ENCODE measurements around the gene ZNF17. TPM values are rescaled to one million over a fixed set of nuclear protein-coding genes. Genes with fewer than 3 reads are reported as not detected.
"Not testable (repeated sequence)": the region's sequence is repeated elsewhere in the genome, so short reads cannot be mapped to it uniquely, and the experiment has no call there.

ZNF17 gene
- 10 to 100 TPM in 1 of 2 donors, 1 to 10 TPM in 1; 8.3 to 12.0 TPM for total RNA-seq

DNA sequence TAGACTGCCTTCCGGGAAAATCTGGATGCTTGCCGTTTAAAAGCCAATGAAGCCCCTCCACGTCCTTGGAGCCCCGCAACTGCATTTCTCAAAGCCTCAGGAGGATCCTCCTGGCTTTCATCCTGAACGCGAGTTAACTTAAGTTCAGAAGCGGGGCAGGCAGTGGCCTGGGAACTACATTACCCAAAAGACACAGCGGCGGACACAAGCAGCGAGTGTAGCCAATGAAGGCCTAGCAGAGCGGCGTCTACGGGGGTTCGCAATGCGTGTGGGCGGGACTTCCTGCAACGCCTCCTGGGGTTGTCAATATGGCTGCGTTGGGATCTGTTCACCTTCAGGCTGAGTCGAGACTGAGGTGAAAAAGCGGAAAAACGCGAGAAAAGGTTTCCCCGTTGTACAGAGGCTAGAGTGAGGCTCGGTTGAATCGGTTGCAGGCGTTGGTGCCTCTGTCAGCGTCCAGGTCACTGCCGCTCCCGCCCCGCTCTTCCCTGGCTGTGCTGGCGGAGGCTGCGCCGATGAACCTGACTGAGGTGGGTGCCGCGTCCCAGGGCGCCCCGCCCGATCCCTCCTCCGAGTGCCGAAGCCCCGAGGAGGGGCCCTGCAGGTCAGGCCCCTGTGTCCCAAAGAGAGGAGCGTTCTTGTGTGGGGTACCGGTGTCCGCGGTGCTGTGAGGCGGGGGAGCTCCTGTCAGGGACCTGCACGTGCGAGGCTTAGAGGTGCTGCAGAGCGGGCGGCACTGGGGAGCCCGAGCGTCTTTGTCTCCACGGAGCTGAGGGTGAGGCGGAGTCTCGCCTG is at the start of gene ZNF17:
Gene ZNF17 (plus strand): TSS at position 285 of the 795 bp plus-strand sequence. CDS start 2,455 bp downstream, outside the sequence.
- H3K27ac Mint-ChIP-seq, result peak within 1 kb of the TSS; percentile 69
- H3K36me3 Mint-ChIP-seq (ENCODE audit: low read depth), result peaks cover 41% of the 10 kb centered on the region
- no peaks in the 10 kb centered on the region for H3K27me3 Mint-ChIP-seq
- peaks cover 23% of the 10 kb centered on the region for H3K4me1 Mint-ChIP-seq
- ATAC-seq (replicated peaks), result peak; percentile 100
- H3K9me3 Mint-ChIP-seq, result peaks cover 10% of the 10 kb centered on the region
- peak within 1 kb of the TSS; percentile 88 for H3K4me3 Mint-ChIP-seq

DNA sequence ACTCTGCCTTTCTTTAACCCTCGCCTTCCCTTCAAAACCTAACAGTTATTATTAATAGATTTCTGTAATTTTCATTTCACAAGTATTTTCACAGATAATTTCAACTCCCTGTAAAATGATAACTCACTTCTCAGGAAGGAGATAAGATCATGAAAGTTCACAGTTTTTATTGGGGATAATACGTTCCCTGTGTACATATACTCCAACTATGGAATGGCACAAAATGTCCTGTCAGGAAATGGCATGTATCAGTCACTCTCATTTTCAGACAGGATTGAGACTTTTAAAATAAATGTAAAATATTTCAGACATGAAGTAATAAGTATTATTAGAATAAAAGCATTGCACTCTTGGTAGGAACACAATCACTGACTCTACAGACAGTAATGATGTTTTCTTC is 48.5 kb upstream of the ZNF17 start:
- Mint-ChIP-seq H3K36me3 (ENCODE audit: low read depth) (peaks cover 22% of the 10 kb centered on the region), H3K4me1 (peaks cover 18% of the 10 kb centered on the region), H3K27ac (peak overlapping the region; percentile 96), H3K27me3 (no peaks in the 10 kb centered on the region), H3K9me3 (peaks cover 11% of the 10 kb centered on the region), H3K4me3 (peak overlapping the region; percentile 82)
- ATAC-seq (replicated peaks), result no peak

DNA sequence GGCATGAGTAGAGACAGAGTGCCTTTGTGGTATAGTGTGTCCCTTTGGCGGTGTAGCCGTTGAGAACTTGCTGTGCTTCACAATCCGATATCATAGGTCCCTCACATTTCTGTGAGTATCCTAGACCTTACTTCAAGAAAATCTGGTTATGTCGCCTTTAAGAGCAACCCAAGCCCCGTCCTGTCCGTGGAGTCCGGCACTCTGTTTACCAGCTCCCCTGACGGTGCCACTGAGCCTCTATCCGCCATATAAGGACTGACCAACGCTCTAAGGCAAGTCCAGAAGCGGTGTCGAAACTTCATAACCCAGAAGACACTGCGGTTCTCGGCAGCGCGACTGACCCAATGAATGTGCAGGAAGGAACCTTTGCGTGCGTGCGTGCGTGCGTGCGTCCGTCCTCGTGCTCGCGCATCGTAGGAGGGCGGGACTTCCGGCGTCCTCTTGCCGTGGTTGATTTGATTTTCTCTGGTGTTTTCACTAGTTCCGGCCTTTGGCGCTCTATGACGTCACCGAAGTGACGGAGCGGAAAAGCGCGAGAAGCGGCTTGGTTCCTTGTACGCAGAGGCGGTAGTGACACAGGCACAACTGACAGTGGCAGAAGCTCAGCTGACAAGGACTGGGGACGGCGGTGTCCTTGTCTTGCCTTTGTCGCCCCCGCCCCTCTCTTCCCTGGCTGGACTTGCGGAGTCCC is 47.8 kb upstream of the ZNF17 start, which contains the start of the genes TRAPPC2B and ZNF547:
Gene TRAPPC2B (plus strand): TSS at position 555 of the 691 bp plus-strand sequence. CDS start 1,283 bp downstream, outside the sequence.
Gene ZNF547 (plus strand): TSS at position 555 of the 691 bp plus-strand sequence. CDS start 5,005 bp downstream, outside the sequence.
- Mint-ChIP-seq H3K4me1 (peaks cover 18% of the 10 kb centered on the region), H3K36me3 (ENCODE audit: low read depth) (peaks cover 22% of the 10 kb centered on the region), H3K9me3 (peaks cover 11% of the 10 kb centered on the region), H3K27me3 (no peaks in the 10 kb centered on the region), H3K4me3 (peak within 1 kb of the TSS; percentile 82), H3K27ac (peak within 1 kb of the TSS; percentile 96)
- ATAC-seq (replicated peaks), result peak; percentile 97

DNA sequence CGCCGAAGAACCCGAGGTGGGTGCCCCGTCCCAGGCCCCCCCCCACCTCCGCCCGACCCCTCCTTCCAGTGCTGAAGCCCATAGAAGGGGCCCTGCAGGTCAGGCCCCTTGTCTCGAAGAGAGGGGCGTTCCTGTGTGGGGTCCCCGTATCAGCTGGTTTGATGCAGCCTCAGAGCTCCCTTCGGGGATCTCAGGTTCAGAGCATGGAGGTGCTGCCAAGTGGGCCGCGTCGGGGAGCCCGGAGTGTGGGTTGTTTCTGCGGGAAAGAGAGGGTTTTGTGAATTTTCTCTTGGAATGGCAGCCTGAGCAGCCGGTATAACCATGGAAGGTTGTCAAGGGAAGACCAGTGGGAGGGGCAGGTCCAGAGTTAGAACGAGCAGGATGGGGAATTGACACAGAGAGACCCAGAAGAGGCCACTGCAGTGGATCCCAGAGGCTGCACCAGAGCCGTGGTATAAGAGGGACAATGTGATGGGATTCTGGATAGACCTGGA is 47.2 kb upstream of the ZNF17 start:
- Mint-ChIP-seq H3K27me3 (no peaks in the 10 kb centered on the region), H3K4me1 (peaks cover 18% of the 10 kb centered on the region), H3K36me3 (ENCODE audit: low read depth) (peaks cover 16% of the 10 kb centered on the region), H3K9me3 (peaks cover 9% of the 10 kb centered on the region), H3K4me3 (peak overlapping the region; percentile 82), H3K27ac (peak overlapping the region; percentile 96)
- ATAC-seq (replicated peaks), result peak; percentile 5

DNA sequence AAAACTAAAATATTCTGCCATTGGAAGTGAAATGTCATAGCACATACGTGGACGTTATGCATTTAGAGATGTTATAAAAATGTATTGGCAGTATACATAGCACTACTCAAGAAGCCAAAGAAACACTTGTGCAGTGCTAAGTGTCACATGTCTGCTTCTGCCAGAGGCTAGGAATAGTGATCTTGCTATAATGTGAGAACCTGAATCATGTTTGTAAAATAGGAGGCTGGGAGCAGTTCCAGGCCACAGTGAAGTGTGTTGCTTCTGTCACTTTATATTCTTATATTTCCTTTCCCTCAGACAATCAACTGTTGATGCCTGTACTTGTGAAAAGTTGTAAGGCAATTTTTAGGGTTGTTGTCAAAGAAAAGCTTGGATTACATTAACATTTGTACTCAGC is 44.2 kb upstream of the ZNF17 start:
- Mint-ChIP-seq H3K27ac (no peak overlapping the region), H3K4me3 (no peak overlapping the region), H3K4me1 (peaks cover 18% of the 10 kb centered on the region), H3K27me3 (no peaks in the 10 kb centered on the region), H3K36me3 (ENCODE audit: low read depth) (peaks cover 37% of the 10 kb centered on the region), H3K9me3 (peaks cover 9% of the 10 kb centered on the region)
- no peak for ATAC-seq (replicated peaks)

DNA sequence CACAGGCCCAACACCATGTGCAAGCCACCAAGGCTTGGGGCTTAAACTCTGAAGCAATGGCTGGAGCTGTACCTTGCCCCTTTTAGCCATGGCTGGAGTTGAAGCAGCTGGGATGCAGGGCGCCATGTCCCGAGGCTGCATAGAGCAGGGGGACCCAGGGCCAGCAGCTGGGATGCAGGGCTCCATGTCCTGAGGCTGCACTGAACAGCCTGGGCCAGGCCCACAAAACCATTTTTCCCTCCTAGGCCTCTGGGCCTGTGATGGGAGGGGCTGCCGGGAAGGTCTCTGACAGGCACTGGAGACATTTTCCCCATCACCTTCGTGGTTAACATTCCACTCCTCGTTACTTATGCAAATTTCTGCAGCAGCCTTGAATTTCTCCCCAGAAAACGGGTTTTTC is 36.8 kb upstream of the ZNF17 start:
- no peak overlapping the region for H3K27ac Mint-ChIP-seq
- no peak for ATAC-seq (replicated peaks)
- H3K27me3 Mint-ChIP-seq, result no peaks in the 10 kb centered on the region
- H3K4me1 Mint-ChIP-seq, result no peaks in the 10 kb centered on the region
- peaks cover 28% of the 10 kb centered on the region for H3K9me3 Mint-ChIP-seq
- H3K4me3 Mint-ChIP-seq, result no peak overlapping the region
- peaks cover 90% of the 10 kb centered on the region for H3K36me3 Mint-ChIP-seq (ENCODE audit: low read depth)

DNA sequence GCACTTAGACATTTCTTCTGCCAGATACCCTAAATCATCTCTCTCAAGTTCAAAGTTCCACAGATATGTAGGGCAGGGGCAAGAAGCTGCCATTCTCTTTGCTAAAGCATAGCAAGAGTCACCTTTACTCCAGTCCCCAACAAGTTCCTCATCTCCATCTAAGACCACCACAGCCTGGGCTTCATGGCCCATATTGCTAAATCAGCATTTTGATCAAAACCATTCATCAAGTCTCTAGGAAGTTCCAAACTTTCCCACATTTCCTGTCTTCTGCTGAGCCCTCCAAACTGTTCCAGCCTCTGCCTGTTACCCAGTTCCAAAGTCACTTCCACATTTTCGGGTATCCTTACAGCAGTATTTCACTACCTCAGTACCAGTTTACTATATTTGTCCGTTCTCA is 36.3 kb upstream of the ZNF17 start:
- not testable (repeated sequence) for H3K27ac Mint-ChIP-seq; H3K27me3 Mint-ChIP-seq; H3K4me1 Mint-ChIP-seq; ATAC-seq (replicated peaks); H3K4me3 Mint-ChIP-seq
- Mint-ChIP-seq H3K36me3 (ENCODE audit: low read depth) (peaks cover 90% of the 10 kb centered on the region), H3K9me3 (peaks cover 32% of the 10 kb centered on the region)

DNA sequence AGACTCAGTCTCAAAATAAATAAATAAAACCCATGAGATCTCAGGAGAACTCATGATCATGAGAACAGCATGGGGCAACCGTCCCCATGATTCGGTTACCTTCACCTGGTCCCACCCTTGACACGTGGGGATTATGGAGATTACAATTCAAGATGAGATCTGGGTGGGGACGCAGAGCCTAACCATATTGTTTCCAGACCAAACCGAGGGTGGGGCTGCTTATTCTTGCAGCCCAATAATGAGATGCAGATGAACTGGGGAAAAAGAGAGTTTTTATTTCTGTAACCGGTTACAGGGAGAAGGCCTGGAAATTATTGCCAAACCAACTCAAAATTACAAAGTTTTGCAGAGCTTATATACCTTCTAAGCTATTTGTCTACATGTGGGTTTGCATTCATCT is 34.8 kb upstream of the ZNF17 start:
- Mint-ChIP-seq H3K36me3 (ENCODE audit: low read depth) (peaks cover 78% of the 10 kb centered on the region), H3K4me1 (no peaks in the 10 kb centered on the region), H3K27me3 (no peaks in the 10 kb centered on the region), H3K4me3 (no peak overlapping the region), H3K9me3 (peaks cover 39% of the 10 kb centered on the region), H3K27ac (no peak overlapping the region)
- no peak for ATAC-seq (replicated peaks)

DNA sequence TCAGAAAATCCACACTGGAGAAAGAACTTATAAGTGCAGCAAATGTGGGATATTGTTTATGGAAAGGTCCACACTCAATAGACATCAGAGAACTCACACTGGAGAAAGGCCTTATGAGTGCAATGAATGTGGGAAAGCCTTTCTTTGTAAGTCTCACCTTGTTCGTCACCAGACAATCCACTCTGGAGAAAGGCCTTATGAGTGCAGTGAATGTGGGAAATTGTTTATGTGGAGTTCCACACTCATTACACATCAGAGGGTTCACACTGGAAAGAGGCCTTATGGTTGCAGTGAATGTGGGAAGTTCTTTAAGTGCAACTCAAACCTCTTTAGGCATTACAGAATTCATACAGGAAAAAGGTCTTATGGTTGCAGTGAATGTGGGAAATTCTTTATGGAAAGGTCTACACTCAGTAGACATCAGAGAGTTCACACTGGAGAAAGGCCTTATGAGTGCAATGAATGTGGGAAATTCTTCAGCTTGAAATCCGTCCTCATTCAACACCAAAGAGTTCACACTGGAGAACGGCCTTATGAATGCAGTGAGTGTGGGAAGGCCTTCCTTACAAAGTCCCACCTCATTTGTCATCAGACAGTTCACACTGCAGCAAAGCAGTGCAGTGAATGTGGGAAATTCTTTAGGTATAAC is 33.3 kb upstream of the ZNF17 start:
- Mint-ChIP-seq H3K9me3 (peaks cover 32% of the 10 kb centered on the region), H3K4me1 (no peaks in the 10 kb centered on the region), H3K36me3 (ENCODE audit: low read depth) (peaks cover 63% of the 10 kb centered on the region), H3K4me3 (no peak overlapping the region), H3K27ac (no peak overlapping the region), H3K27me3 (no peaks in the 10 kb centered on the region)
- ATAC-seq (replicated peaks), result no peak

DNA sequence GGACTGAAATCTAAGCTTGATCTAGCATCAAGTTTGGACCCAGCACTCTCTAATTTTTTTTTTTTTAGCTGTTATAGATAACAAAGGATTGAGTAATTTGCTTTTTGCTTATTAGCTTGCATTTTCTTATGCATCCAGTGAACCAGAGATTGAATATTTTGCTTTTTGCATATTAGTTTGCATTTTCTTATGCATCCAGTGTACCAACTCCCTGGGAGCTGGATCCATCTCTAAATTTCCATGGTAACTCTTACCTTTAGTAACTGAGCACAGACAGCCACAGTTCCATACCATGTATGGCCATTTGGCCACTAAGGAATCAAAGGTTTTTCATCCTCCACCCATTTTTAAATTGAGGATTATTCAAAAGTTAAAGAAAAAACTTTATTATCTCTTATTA is 30.0 kb upstream of the ZNF17 start:
- H3K4me1 Mint-ChIP-seq, result no peaks in the 10 kb centered on the region
- H3K9me3 Mint-ChIP-seq, result peaks cover 24% of the 10 kb centered on the region
- no peaks in the 10 kb centered on the region for H3K27me3 Mint-ChIP-seq
- no peak overlapping the region for H3K27ac Mint-ChIP-seq
- peaks cover 30% of the 10 kb centered on the region for H3K36me3 Mint-ChIP-seq (ENCODE audit: low read depth)
- no peak for ATAC-seq (replicated peaks)
- H3K4me3 Mint-ChIP-seq, result no peak overlapping the region

DNA sequence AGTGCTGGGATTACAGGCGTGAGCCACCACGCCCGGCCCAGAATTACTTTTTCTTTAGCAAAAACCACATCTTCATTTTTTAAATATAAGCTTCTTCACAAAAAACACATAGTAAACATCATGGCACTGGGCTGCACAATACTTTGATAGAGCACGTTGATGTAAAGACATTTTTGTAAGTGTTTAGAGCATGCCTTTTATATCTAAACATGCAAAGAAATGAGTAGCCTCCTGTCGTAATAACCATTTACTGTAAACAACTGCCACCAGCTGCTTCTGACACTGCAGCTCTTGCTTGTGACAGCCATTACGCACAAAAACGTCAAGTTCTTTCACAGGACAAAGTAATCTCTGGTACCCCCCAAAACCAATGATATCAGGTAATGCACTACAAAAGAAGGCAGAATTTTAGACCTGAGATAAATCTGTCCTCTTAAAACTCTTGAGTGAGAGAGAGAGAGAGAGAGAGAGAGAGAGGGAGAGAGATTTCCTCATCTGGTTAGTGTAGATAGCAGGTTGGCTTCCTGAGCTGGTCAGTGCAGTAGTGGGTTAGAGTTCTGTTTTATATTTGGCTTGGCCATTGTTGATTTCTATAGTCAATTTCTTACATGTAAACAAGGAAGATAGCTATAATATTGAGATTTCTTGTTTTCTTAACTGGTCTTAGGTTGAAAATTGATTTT is 28.0 kb upstream of the ZNF17 start:
- Mint-ChIP-seq H3K4me3 (no peak overlapping the region), H3K9me3 (peaks cover 14% of the 10 kb centered on the region), H3K27me3 (no peaks in the 10 kb centered on the region), H3K4me1 (no peaks in the 10 kb centered on the region), H3K36me3 (ENCODE audit: low read depth) (peaks cover 10% of the 10 kb centered on the region), H3K27ac (no peak overlapping the region)
- ATAC-seq (replicated peaks), result no peak

DNA sequence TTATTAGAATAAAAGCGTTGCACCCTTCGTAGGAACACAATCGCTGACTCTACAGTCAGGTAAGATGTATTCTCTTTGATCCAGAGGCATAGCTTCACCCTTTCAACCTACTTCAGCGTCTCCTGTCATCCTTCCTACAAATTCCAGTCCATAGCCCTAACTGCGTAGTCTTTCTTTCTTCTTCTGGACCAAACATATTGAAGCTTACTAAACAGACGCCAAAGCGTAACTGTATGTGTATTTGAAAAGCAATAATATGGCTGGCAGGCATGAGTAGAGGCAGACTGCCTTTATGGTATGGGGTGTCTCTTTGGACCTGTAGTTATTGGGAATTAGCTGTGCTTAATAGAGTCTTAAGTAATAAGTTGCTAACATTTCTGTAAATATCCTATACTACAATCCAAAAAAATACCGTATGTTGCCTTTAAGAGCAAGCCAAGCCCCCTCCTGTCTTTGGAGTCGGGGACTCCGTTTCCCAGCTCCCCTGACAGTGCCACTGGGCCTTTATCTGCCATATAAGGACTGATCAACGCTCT is 21.7 kb upstream of the ZNF17 start:
- Mint-ChIP-seq H3K36me3 (ENCODE audit: low read depth) (peaks cover 46% of the 10 kb centered on the region), H3K27me3 (no peaks in the 10 kb centered on the region), H3K27ac (peak overlapping the region; percentile 92), H3K4me3 (peak overlapping the region; percentile 86), H3K9me3 (peaks cover 5% of the 10 kb centered on the region), H3K4me1 (peaks cover 15% of the 10 kb centered on the region)
- ATAC-seq (replicated peaks), result peak; percentile 5

DNA sequence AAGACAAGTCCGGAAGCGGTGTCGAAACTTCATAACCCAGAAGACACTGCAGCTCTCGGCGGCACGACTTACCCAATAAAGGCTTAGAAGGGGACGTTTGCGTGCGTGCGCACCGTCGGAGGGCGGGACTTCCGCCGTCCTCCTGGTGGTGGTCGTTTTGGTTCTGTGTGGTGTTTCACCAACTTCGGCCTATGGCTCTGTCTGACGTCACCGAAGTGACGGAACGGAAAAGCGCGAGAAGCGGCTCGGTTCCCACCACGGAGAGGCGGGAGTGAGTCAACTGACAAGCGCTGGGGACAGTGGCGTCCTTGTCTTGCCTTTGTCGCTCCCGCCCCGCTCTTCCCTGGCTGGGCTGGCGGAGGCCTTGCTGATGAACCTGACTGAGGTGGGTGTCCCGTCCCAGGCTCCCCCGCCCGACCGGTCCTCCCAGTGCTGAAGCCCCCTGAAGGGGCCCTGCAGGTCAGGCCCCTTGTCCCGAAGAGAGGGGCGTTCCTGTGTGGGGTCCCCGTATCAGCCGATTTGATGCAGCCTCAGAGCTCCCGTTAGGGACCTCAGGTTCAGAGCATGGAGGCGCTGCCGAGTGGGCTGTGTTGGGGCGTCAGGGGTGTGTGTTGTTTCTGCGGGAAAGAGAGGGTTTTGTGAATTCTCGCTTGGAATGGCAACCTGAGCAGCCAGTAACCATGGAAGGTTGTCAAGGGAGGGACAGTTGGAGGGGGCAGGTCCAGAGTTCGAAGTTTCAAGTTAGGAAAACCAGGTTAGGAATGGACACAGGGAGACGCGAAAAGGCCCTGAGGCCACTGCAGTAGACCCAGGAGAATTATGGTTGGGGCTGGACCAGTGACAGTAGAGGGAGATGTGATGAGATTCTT is 21.0 kb upstream of the ZNF17 start, which contains the start of gene ZNF548:
Gene ZNF548 (plus strand): TSS at position 125 of the 869 bp plus-strand sequence. CDS start 246 bp downstream, at position 371.
- H3K36me3 Mint-ChIP-seq (ENCODE audit: low read depth), result peaks cover 53% of the 10 kb centered on the region
- peaks cover 10% of the 10 kb centered on the region for H3K9me3 Mint-ChIP-seq
- peak within 1 kb of the TSS; percentile 92 for H3K27ac Mint-ChIP-seq
- H3K4me1 Mint-ChIP-seq, result peaks cover 19% of the 10 kb centered on the region
- ATAC-seq (replicated peaks), result peak; percentile 99
- H3K27me3 Mint-ChIP-seq, result no peaks in the 10 kb centered on the region
- peak within 1 kb of the TSS; percentile 86 for H3K4me3 Mint-ChIP-seq
